Measurements from ENCODE around the gene CSNK2A1. TPM values are rescaled to one million over a fixed set of nuclear protein-coding genes. Genes with fewer than 3 reads are reported as not detected.
"Not testable (repeated sequence)": the region's sequence is repeated elsewhere in the genome, so short reads cannot be mapped to it uniquely, and the experiment has no call there.

The CSNK2A1 gene
- total RNA-seq, 6 donors from 2014 or later = 54.4 to 111 (median 79.8) TPM

GRCh38 chr20:460707-461106 lies 82.9 kb downstream of the CSNK2A1 start:
- no peak for TF ChIP-seq POLR2A (IDR thresholded peaks at IDR 0.05)
- no peak for TF ChIP-seq EP300 (IDR thresholded peaks at IDR 0.05)
- TF ChIP-seq POLR2AphosphoS5 (IDR thresholded peaks at IDR 0.05) = no peak
- TF ChIP-seq CTCF (IDR thresholded peaks at IDR 0.05) = no peak
- 44 to 52% methylated on average over 2 of the region's 2 CpGs for WGBS, 2 donors
- Histone ChIP-seq H3K36me3 (no peaks in the 10 kb centered on the region), H3K27me3 (no peaks in the 10 kb centered on the region), H3K27ac (peak overlapping the region in 2 of 4 donors; percentile 92 to 96), H3K4me3 (peak overlapping the region in 3 of 4 donors; percentile 64 to 94 (median 90)), H3K9me3 (no peaks in the 10 kb centered on the region), H3K4me1 (peaks cover 31 to 63% (median 38%) of the 10 kb centered on the region in 4 donors)
- DNase-seq (peak in 1 of 2 donors; percentile 70), ATAC-seq (ENCODE audit: low FRiP score in 2 of 2) (no peak)

- 30 to 31% methylated on average over 3 of the region's 3 CpGs for WGBS, 2 donors
- peak overlapping the region in 3 of 4 donors; percentile 5 to 96 (median 24) for H3K27ac ChIP-seq
- H3K36me3 ChIP-seq = no peaks in the 10 kb centered on the region
- H3K4me1 ChIP-seq = peaks cover 31 to 68% (median 38%) of the 10 kb centered on the region in 4 donors
- ATAC-seq (ENCODE audit: low FRiP score in 2 of 2) (no peak), DNase-seq (no peak)
- no peaks in the 10 kb centered on the region for H3K9me3 ChIP-seq
- H3K4me3 ChIP-seq = peak overlapping the region in 1 of 4 donors; percentile 94
- no peak for TF ChIP-seq CTCF (IDR thresholded peaks at IDR 0.05)
- TF ChIP-seq POLR2A (IDR thresholded peaks at IDR 0.05) = no peak
- TF ChIP-seq POLR2AphosphoS5 (IDR thresholded peaks at IDR 0.05) = no peak
- no peak for TF ChIP-seq EP300 (IDR thresholded peaks at IDR 0.05)
- H3K27me3 ChIP-seq = no peaks in the 10 kb centered on the region
Measured at GRCh38 chr20:460180-460579, 83.4 kb downstream of the CSNK2A1 start.

- no peaks in the 10 kb centered on the region for H3K9me3 ChIP-seq
- H3K4me3 ChIP-seq = peak overlapping the region in 1 of 4 donors; percentile 4
- DNase-seq (no peak), ATAC-seq (ENCODE audit: low FRiP score in 2 of 2) (no peak)
- no peak for TF ChIP-seq CTCF (IDR thresholded peaks at IDR 0.05)
- no peak for TF ChIP-seq POLR2A (IDR thresholded peaks at IDR 0.05)
- no peak for TF ChIP-seq POLR2AphosphoS5 (IDR thresholded peaks at IDR 0.05)
- peak overlapping the region; percentile 23 to 96 (median 47) for H3K27ac ChIP-seq
- 42 to 48% methylated on average over 6 of the region's 6 CpGs for WGBS, 2 donors
- no peaks in the 10 kb centered on the region for H3K27me3 ChIP-seq
- H3K36me3 ChIP-seq = no peaks in the 10 kb centered on the region
- H3K4me1 ChIP-seq = peaks cover 31 to 75% (median 41%) of the 10 kb centered on the region in 4 donors
Measured at GRCh38 chr20:458776-459175, 84.8 kb downstream of the CSNK2A1 start.

- Histone ChIP-seq H3K4me3 (no peak overlapping the region), H3K36me3 (peaks cover 0 to 4% (median 0%) of the 10 kb centered on the region in 4 donors), H3K9me3 (no peaks in the 10 kb centered on the region), H3K4me1 (peaks cover 11 to 62% (median 31%) of the 10 kb centered on the region in 4 donors), H3K27me3 (no peaks in the 10 kb centered on the region), H3K27ac (no peak overlapping the region)
- 66 to 68% methylated on average over 3 of the region's 3 CpGs for WGBS, 2 donors
- TF ChIP-seq EP300 (IDR thresholded peaks at IDR 0.05) (no peak), POLR2A (IDR thresholded peaks at IDR 0.05) (no peak), CTCF (IDR thresholded peaks at IDR 0.05) (no peak), POLR2AphosphoS5 (IDR thresholded peaks at IDR 0.05) (no peak)
- ATAC-seq (ENCODE audit: low FRiP score in 2 of 2) (no peak), DNase-seq (no peak)
Measured at GRCh38 chr20:454951-455350, 88.6 kb downstream of the CSNK2A1 start.

GRCh38 chr20:452021-452420 lies 91.6 kb downstream of the CSNK2A1 start:
- H3K27me3 ChIP-seq; H3K4me3 ChIP-seq; H3K27ac ChIP-seq; ATAC-seq (ENCODE audit: low FRiP score in 2 of 2); H3K9me3 ChIP-seq; H3K36me3 ChIP-seq; DNase-seq: not testable (repeated sequence)
- H3K4me1 ChIP-seq = peaks cover under 1 to 33% (median 9%) of the 10 kb centered on the region in 4 donors
- 91 to 92% methylated on average over 11 of the region's 11 CpGs for WGBS, 2 donors
